Fibroblast of lung (primary cell): ENCODE measurements around the gene IL17REL.

ENCODE experiments used
- CTCF ChIP-seq, 2 donors: IDR thresholded peaks in 1 of 2; conservative IDR thresholded peaks in 1 of 2; 1 replicate in 1 of 2; 2 replicates in 1 of 2; pipeline ENCODE4 v1.5.1; 2011 to 2012; ENCODE audit warnings: low read length in 2 of 2, control low read depth in 1 of 2, inconsistent platforms in 1 of 2, low read depth in 1 of 2, mild to moderate bottlenecking in 1 of 2
- EZH2 ChIP-seq: IDR thresholded peaks from 2 replicates; pipeline ENCODE4 v1.5.1; 2012; ENCODE audit warnings: low read length, control low read depth, mild to moderate bottlenecking; ENCODE audit errors: missing control alignments

DNA sequence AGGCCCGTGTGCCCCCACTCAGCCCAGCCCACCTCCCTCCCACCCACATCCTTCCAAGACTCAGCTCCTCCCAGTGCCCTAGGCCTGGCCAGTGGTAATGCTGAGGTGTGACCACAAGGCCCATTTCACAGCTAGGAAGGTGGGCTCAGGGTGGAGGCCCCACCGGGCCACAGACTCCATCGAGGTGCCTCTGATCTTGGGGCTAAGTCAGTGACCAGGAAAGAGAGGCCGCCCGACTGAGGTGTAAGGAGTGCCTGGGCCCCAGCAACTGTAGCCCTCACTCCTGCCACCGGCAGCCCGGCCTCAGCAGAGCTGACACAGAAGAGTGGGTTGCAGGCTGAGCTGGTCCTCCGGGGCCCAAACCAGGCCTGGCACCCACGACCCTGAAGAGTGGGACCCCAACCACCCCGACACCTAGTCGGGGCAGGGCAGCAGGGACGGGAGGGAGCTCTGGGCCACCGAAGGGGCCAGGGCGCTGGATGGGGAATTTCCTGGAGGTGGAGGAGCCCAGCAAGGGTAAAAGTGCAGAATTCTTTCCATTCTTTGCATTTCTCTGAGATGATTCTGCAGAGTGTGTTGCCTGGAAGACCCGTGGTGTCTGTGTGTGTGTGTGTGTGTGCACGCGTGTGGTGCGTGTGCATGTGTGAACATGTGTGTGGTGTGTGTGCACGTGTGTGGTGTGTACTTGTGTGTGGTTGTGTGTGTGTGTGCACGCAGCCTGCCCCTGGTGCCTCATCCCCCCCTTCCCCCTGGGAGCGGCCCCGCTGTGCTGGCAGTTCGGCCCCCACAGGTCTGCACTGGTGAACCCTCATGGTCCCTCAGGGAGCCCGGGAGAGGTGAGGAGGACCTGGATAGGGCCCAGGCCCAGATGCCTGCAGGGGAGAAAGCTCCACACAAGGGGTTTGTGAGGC, 60.3 kb downstream of the IL17REL start:
- TF ChIP-seq CTCF (conservative IDR thresholded peaks at IDR 0.05 in 1 of 2, IDR thresholded peaks at IDR 0.05 in 1 of 2; ENCODE audit: low read depth in 1 of 2, low read length in 2 of 2) (no peak), EZH2 (no peak)
